Right lobe of liver (tissue), 6 donors: ENCODE data around the gene INSYN2B. TPM values are rescaled to one million over a fixed set of nuclear protein-coding genes. Genes with fewer than 3 reads are reported as not detected.

Source experiments
- ATAC-seq, 4 donors: fragments of 200-7000 bp; cut with Tn5 transposase; one replicate each; pipeline ENCODE4 v1.9.1; 2020; ENCODE audit warnings: mild to moderate bottlenecking in 4 of 4, moderate library complexity in 4 of 4
- DNase-seq, 3 donors: peaks; one replicate each; pipeline ENCODE4 v3.0.0-alpha.2; 2020
- H3K27ac ChIP-seq, 3 donors: fragments of 200-600 bp; one replicate each; pipeline ENCODE4 v1.8.0; 2022
- H3K27me3 ChIP-seq, 2 donors: fragments of 200-600 bp; one replicate each; pipeline ENCODE4 v1.8.0; 2022
- H3K36me3 ChIP-seq, 4 donors: fragments of 200-600 bp; sonication (generic) in 1 of 4; one replicate each; pipeline versions ENCODE4 v1.5.1 to v1.8.0; 2017 to 2022; ENCODE audit warnings: control low read depth in 1 of 4
- H3K4me1 ChIP-seq, 4 donors: fragments of 200-600 bp; sonication (generic) in 1 of 4; one replicate each; pipeline versions ENCODE4 v1.5.1 to v1.8.0; 2017 to 2022; ENCODE audit warnings: control low read depth in 1 of 4
- H3K4me3 ChIP-seq, 3 donors: fragments of 200-600 bp; one replicate each; pipeline ENCODE4 v1.8.0; 2022
- H3K9me3 ChIP-seq, 4 donors: fragments of 200-600 bp; sonication (generic) in 1 of 4; one replicate each; pipeline versions ENCODE4 v1.5.1 to v1.8.0; 2017 to 2022; ENCODE audit warnings: control low read depth in 1 of 4
- CTCF ChIP-seq, 4 donors: fragments of 200-600 bp in 3 of 4; fragments of 450-650 bp in 1 of 4; IDR thresholded peaks; one replicate each; pipeline versions ENCODE4 v1.5.1 to v1.8.0; 2016 to 2022; ENCODE audit warnings: antibody characterized with exemption in 4 of 4, mild to moderate bottlenecking in 2 of 4
- POLR2A ChIP-seq: fragments of 450-650 bp; IDR thresholded peaks from one replicate; pipeline ENCODE4 v1.6.1; 2017; ENCODE audit warnings: antibody characterized with exemption, mild to moderate bottlenecking
- WGBS: methylation state at CpG from one replicate; pipeline ENCODE4 v1.1.6; 2018; ENCODE audit warnings: low coverage, low lambda C conversion rate; ENCODE audit not compliant: insufficient coverage; ENCODE audit errors: missing lambda C conversion rate; 5-methylcytosine and 5-hydroxymethylcytosine counted together
- intact Hi-C, 2 donors: fragments of 100-400 bp; cut with DNase I; formaldehyde crosslinking; loops; one replicate each; pipeline versions ENCODE4 v1.11.2 to v1.14.1; 2022
- total RNA-seq, 6 experiments: library from RNA; depleted of rRNA in 2 of 6; stranded (reverse); fragments of >200 nt in 2 of 6; fragmentation: NEBNext Ultra II Directional in 3 of 6; extraction: Animal tissue kit (Norgen Biotek cat#: 25700) in 3 of 6; gene quantifications; one replicate each; pipeline versions ENCODE4 v1.1.0 to v1.2.4, GENCODE V29; 2016 to 2023
- donor health status: DM: no; HTN: yes; CAD: no.
- donor health status: DM: no; HTN: no; CAD: no.
- donor health status: DM: no; HTN: no; CAD: no.
- donor health status: DM: no; HTN: yes; CAD: no.
- donor health status: DM: no; HTN: yes; CAD: no.

The INSYN2B gene
- total RNA-seq, 6 experiments from 2014 or later = 0.09 to 0.13 TPM; not detected in 4

GRCh38 chr5:169938439-169938838 is 41.9 kb downstream of the INSYN2B start:
- ATAC-seq (no peak), DNase-seq (no peak)
- intact Hi-C loops = no loop called here
- Histone ChIP-seq H3K27me3 (no peaks in the 10 kb centered on the region), H3K4me3 (no peak overlapping the region), H3K27ac (no peak overlapping the region), H3K4me1 (no peaks in the 10 kb centered on the region), H3K36me3 (no peaks in the 10 kb centered on the region), H3K9me3 (no peaks in the 10 kb centered on the region)
- WGBS = 77% methylated on average over 2 of the region's 2 CpGs
- TF ChIP-seq CTCF (IDR thresholded peaks at IDR 0.05) (no peak), POLR2A (no peak)

GRCh38 chr5:169935762-169936161 is 44.5 kb downstream of the INSYN2B start:
- ATAC-seq (no peak), DNase-seq (no peak)
- TF ChIP-seq POLR2A = no peak
- TF ChIP-seq CTCF (IDR thresholded peaks at IDR 0.05) = no peak
- Histone ChIP-seq H3K36me3 (no peaks in the 10 kb centered on the region), H3K4me3 (no peak overlapping the region), H3K27ac (no peak overlapping the region), H3K4me1 (no peaks in the 10 kb centered on the region), H3K27me3 (no peaks in the 10 kb centered on the region), H3K9me3 (no peaks in the 10 kb centered on the region)
- WGBS = 43% methylated on average over 5 of the region's 5 CpGs
- intact Hi-C loops = no loop called here

GRCh38 chr5:169934990-169935389 is 45.3 kb downstream of the INSYN2B start:
- Histone ChIP-seq H3K27ac (no peak overlapping the region), H3K4me3 (no peak overlapping the region), H3K9me3 (no peaks in the 10 kb centered on the region), H3K27me3 (no peaks in the 10 kb centered on the region), H3K36me3 (no peaks in the 10 kb centered on the region), H3K4me1 (no peaks in the 10 kb centered on the region)
- no peak for DNase-seq
- ATAC-seq = no peak
- TF ChIP-seq CTCF (IDR thresholded peaks at IDR 0.05) (no peak), POLR2A (no peak)
- intact Hi-C loops = no loop called here
- WGBS = 55% methylated on average over 5 of the region's 7 CpGs

GRCh38 chr5:169933616-169934015 is 46.7 kb downstream of the INSYN2B start:
- Histone ChIP-seq H3K27ac (no peak overlapping the region), H3K9me3 (no peaks in the 10 kb centered on the region), H3K27me3 (no peaks in the 10 kb centered on the region), H3K4me1 (no peaks in the 10 kb centered on the region), H3K4me3 (no peak overlapping the region), H3K36me3 (no peaks in the 10 kb centered on the region)
- TF ChIP-seq POLR2A (no peak), CTCF (IDR thresholded peaks at IDR 0.05) (no peak)
- ATAC-seq = no peak
- intact Hi-C loops = no loop called here
- 54% methylated on average over 7 of the region's 7 CpGs for WGBS
- no peak for DNase-seq

GRCh38 chr5:169933127-169933526 is 47.2 kb downstream of the INSYN2B start:
- 29% methylated on average over 1 of the region's 1 CpG for WGBS
- Histone ChIP-seq H3K4me1 (no peaks in the 10 kb centered on the region), H3K9me3 (no peaks in the 10 kb centered on the region), H3K36me3 (no peaks in the 10 kb centered on the region), H3K27me3 (no peaks in the 10 kb centered on the region), H3K4me3 (no peak overlapping the region), H3K27ac (no peak overlapping the region)
- DNase-seq (no peak), ATAC-seq (no peak)
- TF ChIP-seq POLR2A (no peak), CTCF (IDR thresholded peaks at IDR 0.05) (no peak)
- intact Hi-C loops = no loop called here
